Pons (tissue), 1 donor: ENCODE measurements around the gene KCTD15.

Source experiments
- DNase-seq: peaks from one replicate; pipeline ENCODE4 v3.0.0-alpha.2; 2016; ENCODE audit warnings: low spot score

The KCTD15 gene

GRCh38 chr19:33859016-33859415 is 62.3 kb downstream of the KCTD15 start:
- no peak for DNase-seq

GRCh38 chr19:33860312-33861090 is 63.8 kb downstream of the KCTD15 start:
- DNase-seq, result no peak

DNA sequence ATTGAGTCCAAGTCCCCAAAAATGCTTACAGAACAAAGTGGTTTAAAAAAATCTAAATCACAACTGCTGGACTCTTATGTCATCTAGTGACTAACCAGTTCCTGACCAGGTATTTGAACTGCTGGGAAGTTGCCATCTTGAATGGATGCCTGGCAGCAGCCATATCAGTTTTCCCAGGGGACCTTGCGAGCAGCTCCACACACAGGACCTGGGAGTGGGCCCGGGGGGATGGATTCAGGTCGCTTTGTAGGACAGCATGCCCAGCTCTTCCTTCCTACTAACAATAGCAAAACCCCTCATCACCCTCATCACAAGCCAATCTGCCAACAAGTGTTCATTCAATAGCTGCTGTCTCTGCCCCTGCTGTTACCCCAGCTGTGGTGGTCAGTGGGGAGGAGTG is 65.3 kb downstream of the KCTD15 start:
- no peak for DNase-seq

GRCh38 chr19:33862981-33863380 is 66.3 kb downstream of the KCTD15 start:
- no peak for DNase-seq

GRCh38 chr19:33863436-33863835 is 66.8 kb downstream of the KCTD15 start:
- DNase-seq, result no peak

- no peak for DNase-seq
Observed at GRCh38 chr19:33864311-33864850, 67.7 kb downstream of the KCTD15 start.

GRCh38 chr19:33865306-33865705 is 68.6 kb downstream of the KCTD15 start:
- no peak for DNase-seq
